GM18873 (cell line): ENCODE results near the gene DCANP1.

Experiments used
- ATAC-seq: cut with Tn5 transposase; IDR thresholded peaks from one replicate; pipeline ENCODE4 v1.9.1; 2021; ENCODE audit warnings: mild to moderate bottlenecking, moderate library complexity, moderate number of reproducible peaks; ENCODE audit not compliant: unreplicated experiment, low FRiP score

The DCANP1 gene

DNA sequence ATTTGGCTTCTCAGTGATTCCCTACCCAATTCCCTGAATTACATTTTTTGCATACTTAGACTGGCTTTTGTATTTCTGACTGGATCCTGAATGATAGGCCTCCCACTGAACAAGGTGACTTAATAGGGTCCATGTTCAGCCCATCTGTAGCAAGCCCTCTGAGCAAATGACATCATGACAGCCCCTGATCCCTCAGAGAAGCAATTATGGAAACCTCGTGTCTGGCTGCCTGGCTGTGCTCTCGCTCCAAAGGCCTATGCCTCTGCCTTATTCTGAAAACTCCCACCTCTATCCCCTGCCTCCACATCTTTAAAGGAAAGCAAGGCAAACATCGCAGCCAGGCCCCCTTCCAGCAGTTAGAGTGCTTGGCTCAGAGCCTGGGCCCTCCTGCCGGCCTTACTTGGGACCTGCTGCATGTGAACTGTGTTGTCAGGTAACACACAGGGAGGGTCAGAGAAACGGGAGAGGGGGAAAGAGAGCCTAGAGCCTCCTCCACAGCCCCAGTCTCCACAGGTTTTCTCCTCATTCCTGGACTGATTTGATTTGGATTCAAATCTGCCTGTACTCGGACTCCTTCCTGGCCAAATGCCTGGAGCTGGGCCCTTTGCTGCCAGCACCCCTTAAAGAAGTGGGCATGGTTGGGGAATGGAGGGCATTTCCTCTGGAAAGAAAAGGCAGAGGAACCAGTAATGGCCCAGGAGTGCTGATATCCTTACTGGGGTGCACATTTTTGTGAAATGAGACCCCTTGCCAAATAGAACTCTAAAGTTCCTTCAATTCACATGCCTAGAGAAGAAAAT is 3.8 kb downstream of the DCANP1 start:
- no peak for ATAC-seq

DNA sequence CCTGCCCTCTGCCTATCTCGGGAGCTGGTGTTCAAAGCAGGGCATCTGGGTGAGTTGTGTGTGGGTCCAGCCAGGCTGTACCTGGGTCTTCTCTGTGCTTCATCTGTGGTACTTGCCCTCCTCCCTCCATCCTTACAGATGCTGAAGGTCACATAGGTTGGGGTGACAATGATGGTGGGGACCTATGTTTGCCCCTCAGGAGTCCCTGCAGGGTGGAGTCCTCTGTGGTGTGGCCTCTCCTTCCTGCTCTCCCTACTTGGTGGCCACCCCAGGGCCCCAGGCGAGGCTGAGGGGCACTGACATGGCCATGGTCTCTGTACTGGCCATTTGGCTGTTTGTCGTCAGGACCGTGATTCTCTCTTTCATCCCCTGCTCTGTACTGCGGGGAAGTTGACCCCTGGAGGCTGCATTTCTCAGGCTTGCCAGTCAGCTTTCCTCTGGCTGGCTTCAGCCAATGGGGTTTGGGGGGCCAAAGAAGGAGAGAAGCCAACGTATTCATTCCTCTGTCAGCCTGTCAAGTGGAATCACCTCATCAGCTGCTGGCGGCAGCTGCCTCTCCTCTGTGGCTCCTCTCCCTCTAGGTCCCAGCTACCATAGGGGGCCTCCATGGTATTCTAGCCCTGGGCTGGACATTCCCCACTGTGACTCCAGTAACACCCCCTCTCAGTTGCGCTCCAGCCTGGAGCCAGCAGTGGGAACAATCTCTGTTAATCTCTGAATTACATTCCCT is 4.6 kb downstream of the DCANP1 start:
- ATAC-seq = no peak

DNA sequence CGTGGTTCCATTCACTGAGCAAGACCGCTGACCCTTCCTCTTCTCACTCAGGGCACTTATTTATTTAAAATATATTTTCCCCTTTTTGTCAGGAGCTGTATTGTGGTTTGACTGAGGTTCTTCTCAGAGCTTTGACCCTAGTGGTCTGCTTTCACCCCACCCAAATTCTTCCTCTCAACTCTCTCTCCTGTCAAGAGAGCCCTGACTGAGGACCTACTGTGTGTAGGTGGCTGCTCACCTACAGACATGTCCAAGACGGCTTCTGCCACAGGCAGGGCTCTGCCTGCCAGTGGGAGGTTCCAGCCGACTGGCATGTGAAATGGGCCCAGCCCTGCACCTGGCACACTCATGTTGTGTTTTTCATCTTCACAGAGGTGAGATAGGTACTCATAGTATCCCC is 5.2 kb downstream of the DCANP1 start:
- no peak for ATAC-seq

DNA sequence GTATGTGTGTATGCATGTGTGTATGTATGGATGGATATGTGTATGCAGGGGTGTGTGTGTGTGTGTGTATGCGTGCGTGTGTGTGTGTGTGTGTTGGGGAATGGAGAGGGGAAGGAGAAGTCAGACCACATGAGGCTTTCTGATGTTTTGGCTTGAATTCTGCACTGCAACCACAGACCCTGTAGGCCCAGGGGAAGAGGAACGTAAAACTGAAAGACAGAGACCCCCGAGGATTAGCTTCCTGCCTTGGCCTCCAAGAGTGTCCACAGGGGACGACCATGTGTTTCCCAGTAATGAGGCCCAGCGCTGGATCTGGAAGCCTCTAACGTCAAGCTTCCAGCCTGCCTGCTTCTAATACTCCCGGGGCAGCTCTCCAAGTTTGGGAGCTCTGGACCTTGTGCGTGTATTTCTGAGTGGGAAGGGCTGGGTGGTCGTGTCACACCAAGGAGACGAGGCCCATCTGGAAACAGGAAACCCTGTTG is 5.8 kb downstream of the DCANP1 start:
- ATAC-seq = no peak

DNA sequence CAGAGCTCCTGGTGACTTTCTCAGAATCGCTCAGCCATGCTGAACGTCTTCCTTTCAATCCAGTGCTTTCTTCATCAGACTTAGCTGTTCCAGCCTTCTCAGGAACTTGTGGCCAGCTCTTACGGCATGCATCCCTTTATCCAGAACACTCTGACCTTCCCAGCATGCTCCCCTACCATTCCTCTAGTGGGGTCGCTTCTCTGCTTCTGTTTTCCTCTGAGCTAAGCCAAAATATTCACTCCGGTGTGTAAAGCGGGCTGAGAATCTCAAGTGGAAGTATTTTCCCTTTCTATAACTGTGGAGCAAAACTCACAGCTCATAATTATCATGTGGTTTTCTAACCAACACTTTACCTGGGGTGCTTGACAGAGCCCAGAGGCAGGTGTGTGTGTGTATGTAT is 6.2 kb downstream of the DCANP1 start:
- ATAC-seq = no peak

DNA sequence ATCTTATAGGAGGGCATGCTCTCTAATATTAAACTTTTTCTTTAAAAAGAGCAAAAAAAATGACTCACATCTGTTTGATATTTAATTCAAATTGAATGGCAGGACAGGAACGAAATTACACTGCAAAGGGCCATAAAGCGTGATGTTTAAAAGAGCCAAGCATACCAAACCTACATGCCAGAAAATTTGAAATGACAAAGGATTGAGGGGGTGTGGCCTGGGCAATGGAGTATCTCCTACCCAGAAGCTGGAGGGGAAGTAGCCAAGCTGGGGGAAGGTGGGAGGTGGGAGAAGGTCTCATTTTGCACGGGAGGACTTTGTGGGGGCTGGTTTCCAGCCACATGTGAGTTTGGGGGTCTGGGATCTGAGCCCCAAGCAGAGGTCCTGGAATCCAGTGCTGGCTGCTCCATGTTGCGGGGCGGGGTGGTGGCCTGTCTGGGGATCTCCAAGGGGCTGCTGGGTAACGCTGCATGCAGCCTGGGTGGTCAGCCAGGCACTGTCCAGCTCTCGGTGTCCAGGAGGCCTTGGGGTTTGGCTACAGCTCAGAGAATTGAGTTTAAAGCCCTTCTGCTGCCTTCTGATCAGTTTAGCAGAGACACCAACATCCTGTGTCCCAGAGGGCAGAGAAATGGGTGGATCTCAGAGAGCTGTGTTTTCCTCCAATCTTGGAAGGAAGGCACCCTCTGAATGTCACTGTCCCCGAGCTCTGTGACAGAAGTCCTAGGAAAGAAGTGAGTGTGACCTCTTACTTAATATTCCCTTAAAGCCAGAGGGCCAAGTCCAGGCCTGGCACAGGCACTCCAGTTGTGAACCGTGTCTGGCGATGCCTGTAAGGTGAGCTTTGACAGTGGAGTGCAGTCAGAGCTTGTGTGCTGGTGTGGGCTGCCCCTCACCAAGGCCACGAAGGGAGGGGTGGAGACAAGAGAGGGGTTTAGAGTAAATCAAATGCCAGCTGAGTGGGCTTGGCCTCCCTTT is 7.6 kb downstream of the DCANP1 start:
- ATAC-seq = no peak

DNA sequence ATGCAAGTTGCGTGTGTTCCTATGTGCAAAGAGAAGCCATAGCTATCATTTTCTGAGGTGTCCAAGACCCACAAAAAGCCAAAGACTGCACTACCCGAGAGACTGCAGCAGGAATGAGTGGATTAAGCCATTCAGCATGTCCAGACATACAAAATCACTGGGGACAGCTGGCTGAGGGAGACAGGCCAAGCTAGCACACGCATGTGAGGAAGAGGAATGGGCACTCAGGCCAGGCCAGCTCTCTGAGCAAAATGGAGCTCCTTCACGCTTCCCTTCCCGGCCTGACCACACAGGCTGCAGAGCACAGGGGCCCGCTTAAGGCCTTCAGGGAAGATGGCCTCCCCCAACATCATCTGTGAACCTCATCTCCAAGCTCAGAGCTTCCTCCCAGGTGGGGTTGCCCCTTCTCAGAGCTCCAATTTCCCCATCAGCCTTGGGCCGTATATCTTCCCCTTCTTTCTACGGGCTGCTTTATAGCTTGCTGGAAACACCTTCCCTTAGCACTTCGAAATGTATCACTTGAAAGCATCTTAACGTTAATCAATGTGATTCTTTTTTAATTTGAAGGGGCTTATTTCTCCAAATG is 8.4 kb downstream of the DCANP1 start:
- no peak for ATAC-seq

DNA sequence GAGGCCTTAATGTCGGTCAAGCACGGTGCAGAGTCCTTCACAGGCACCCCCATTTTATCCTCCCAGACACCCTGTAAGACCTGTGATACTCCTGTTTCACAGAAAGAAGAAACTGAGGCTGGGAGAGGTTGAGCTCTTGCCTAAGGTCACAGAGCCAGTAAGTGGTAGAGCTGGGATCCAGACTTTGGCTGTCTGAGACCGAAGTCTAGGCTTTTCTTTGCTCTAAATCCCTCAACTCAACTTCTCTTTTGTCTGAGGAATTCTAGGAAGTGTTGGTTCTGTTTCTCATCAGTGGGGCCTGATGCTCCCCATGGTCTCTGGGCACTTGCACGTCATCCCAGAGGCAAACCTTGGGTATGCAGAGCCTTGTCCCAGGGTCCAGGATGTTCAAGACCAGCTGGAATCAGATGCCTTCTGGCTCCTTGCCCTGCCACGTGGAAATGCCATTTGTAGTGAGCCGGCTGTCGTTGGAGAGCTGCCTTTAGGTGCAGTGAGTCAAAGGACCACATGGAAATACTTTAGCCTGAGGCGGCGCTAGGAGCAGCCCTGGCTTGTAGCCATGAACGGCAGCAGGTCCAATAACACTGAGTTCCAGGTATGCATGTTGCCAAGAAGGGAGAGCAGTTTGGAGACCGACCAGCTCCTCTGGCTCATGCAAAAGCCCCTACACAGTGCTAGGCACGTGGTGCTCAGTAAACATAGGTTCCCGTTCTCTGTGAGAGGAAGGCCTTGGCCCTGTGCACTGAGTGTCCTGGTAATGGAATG is 9.2 kb downstream of the DCANP1 start:
- ATAC-seq = no peak

DNA sequence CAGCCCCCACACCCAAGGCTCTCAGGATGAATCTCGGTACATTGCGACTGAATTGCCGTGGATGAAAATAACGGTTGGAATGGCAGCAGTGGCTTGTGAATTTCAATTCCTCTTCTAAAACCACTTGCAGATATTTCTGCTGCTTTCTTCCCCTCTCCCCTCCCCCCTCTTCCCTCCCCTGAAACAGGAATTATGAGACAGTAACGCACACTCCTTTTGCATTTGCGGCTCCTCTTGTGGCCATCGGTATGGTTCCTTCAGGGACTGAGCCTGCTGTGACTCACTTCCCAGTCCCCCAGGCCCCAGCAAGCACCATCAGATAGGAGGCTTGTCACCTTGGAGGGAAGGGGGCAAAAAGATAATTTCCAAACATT is 9.7 kb downstream of the DCANP1 start:
- ATAC-seq = no peak

DNA sequence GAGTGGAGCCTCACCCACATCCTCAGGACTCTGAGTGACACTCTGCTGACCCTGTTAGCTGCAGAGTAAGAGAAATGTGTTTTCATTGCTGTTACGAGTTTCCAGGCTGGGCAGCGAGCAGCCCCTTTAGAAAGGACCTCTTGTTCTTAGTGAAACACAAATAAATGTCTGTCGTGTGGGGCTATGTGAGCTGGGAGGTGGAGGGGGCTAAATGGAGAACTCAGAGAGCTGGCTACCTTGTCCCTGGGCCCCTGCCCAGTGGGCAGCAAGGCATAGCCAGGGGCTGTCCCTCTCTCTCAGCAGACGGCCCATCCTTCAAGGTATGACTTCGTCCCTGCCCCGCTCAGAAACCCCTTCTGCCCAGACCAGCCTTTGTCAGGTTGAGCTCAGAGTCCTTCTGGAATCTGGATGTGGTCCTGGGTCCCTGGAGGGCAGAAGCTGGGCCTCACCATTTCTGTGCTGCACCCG is 10.2 kb downstream of the DCANP1 start:
- no peak for ATAC-seq

DNA sequence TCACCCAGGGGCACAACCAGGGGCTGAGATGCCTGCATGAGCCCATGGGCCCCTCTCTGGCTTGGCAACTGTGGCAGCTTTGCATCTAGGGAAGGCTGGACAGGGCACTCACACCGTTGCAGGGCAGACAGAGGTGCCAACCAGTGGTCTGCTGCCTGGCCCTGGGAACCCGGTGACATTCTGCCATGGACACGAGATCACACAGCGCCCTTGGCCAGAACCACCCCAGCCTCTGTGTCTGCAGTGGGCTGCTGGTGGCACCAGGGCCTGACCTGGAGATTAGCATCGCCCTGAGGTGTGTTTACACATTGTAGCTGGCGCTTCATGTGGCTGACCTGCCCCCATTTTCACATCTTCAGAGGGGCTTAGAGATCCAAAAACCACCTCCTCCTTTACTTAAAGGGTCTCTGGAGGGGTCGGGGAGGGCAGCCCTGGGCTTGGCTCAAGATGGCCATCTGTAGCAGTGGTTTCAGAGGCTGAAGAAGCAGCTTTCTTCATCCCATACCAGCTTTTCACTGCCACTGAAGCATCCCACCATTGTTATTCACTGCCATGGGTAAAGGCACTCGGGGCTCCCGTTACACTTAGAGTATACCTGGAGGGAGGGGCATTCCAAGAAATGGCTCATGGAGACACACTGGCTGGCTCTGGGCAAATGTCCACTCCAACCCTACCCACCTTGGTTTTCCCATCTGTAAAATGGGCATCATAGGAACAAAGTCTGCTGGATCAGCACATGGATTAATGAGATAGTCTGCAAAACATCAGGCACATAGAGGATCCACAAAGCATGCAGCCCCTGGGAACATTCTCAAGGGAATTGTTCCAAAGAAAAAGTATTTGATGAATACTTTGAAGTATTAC is 11.4 kb downstream of the DCANP1 start:
- no peak for ATAC-seq

DNA sequence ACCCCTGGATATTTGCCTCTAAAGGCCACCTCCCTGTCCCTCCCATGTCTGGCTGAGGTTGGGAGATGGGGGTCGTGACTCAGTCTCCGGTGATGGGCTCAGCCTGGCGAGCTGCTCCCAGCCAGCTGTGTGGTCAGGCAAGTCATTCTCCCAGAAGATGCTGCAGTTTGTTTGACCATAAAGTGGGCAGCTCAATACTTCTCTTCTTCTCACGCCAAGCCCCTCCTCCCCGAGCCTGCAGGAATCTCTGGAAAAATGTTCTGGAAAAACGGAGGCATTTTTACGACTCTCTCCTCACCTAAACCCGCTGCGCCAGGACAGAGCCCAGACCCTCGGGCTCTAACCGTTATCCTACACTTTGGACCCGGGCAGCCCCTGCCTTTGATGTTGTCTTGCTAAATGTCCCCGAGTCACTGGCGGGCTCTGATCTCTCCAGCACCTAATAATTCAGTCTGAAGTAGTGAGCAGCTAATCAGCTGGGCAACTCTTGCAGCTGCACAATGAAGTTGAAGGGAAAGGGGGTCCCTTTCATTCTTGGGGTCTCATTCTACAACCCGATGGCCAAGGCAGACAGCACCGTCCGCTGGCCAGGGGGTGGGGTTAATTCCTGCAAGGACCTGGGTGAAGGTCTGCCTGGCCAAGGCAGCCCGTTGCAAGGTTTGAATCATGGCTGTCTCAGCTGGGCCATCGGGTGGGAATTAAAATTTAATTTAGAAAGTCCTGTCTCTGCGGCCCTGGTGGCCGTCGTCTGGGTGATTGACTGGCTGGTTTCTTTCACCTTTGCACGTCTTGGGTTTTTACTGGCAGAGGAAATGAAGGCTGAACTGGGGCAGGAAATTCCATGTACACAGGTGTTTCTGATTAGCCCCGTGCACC is 12.3 kb downstream of the DCANP1 start:
- ATAC-seq = no peak

DNA sequence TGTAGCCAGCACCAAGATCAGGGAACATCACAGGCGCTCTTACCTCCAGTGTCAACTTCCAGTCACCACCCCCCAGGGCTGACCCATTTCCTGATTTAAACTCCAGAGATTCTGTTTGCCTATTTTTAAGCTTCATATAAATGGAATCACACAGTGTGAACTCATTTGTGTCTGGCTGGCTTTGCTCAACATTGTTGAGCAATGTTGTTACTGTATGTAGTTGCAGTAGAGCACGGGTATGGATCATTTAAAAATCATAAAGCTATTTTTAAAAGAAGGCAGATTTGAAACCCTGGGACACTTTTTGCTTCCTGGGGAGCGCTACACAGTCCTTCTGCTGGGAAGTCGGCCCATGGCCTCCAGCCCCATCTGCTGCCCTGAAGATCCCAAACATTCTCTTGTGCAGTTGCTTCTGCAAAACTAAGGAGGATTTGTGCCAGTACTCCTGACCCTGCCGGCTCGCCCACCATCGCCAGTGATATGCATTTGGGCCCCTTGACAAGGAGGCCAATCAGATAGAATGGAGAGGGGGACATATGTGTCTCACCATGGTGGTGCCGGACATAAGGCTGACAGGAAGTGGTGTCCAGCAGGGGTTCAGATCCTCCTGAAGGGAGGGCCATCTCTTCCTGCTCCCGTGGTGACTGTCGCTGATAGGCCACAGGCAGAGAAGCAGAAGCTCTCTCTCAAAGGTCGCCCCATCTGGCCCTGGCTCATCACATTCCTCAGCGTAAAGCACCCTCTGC is 13.3 kb downstream of the DCANP1 start:
- ATAC-seq = no peak

DNA sequence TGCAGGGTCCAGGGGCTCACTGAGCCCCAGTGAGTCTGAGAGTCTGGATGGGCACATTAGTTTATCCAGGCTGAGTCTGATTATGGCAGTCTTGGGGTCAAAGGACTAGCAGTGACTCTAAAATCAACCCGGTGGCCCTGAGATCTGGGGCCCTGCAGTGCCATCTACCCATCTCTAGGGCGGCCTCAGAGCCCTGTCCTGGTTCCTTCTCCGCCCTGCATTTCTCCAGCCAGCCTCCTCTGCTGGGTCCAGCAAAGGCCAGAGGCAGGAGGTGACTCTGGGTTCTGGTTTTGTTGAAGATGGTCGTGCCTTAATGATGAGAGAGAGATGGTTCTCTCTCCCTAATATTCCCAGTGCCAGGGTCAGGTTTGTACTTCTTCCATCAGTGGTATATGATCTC is 15.0 kb downstream of the DCANP1 start:
- ATAC-seq = no peak

DNA sequence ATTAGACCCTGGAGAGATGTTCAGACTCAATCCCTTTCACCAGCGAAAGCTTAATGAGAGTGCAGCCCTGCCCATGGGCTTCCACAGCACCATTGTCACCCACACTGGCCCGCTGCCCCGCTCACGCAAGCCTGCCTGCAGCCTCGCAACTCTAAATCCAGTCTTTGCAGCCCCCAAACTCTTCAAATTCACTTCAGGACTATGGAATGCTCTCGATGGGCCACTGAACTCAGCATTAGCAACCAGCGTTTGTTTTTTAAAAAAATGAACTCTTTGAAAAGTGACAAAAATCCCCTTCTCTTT is 17.1 kb downstream of the DCANP1 start:
- ATAC-seq = no peak

DNA sequence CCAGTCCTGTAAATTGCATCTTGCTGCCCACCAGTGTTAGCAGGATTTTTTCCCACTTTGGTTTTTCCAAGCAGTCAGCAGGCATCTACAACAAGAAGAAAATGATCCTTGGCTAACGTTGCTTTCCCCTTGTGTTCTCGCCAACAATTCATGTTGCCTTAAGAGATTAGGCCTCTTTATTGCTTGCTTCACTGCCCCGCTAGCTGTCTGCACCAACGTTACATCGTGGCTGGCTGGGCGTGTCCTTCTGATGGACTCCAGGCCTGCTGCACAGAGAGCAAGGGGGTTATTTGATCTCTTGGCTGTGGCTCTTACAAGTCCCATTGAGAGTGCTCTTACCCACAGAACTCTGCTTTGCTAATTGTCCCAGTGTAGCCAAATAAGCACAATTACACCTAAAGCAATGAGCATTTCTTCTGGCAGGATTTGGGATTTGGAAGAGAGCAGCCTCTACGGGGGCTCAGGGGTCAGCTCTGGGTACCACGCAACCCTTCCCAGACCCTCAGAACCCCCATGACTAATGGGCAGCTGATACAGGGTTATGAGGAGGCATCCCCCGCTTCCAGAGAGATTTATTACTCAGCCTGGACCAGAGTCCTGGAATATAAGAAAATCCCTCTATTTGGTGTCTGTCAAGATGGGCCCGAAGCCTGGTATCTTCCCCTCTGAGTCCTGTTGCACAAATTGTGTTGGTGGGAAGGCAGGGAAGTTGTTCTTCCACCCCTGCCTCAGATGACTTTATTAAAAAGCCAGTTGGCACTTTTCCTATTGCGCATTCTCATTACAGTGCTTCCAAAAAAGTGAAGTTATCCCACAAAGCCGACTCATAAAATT is 17.6 kb downstream of the DCANP1 start:
- no peak for ATAC-seq
